ENCODE results near the gene SAMD11. TPM values are rescaled to one million over a fixed set of nuclear protein-coding genes. Genes with fewer than 3 reads are reported as not detected.

The SAMD11 gene
- polyA plus RNA-seq, 1 donor from 2014 or later: 21.6 TPM

GRCh38 chr1:953524-954320 lies 30.0 kb downstream of the SAMD11 start:
- Histone ChIP-seq H2AFZ (ENCODE audit: low read depth, low read length) (no peak overlapping the region), H3F3A (ENCODE audit: insufficient read depth, low read length, poor library complexity, severe bottlenecking) (no peaks in the 10 kb centered on the region), H3K9me3 (ENCODE audit: low read length) (no peaks in the 10 kb centered on the region), H3K9me2 (ENCODE audit: insufficient read depth, low read length) (no peaks in the 10 kb centered on the region), H4K20me1 (ENCODE audit: insufficient read depth) (no peaks in the 10 kb centered on the region), H3K4me3 (ENCODE audit: low read length) (no peak overlapping the region), H3K36me3 (ENCODE audit: insufficient read depth, low read length) (peaks cover 4% of the 10 kb centered on the region), H3K79me2 (replicated peaks; ENCODE audit: insufficient read depth, low read length) (peaks cover 4% of the 10 kb centered on the region), H3K27ac (ENCODE audit: low read length) (no peak overlapping the region), H3K4me2 (ENCODE audit: low read length) (no peak overlapping the region), H3K27me3 (ENCODE audit: insufficient read depth, low read depth, low read length) (no peaks in the 10 kb centered on the region), H3K9ac (ENCODE audit: low read length) (no peak overlapping the region)
- TF ChIP-seq REST (IDR thresholded peaks at IDR 0.05; ENCODE audit: borderline replicate concordance) (no peak), CTCF (IDR thresholded peaks at IDR 0.05; ENCODE audit: poor library complexity, severe bottlenecking) (no peak), EZH2 (IDR thresholded peaks at IDR 0.05; ENCODE audit: borderline replicate concordance, insufficient read depth, low read length, poor library complexity, severe bottlenecking) (no peak), TAF1 (IDR thresholded peaks at IDR 0.05; ENCODE audit: low read depth) (no peak), MXI1 (conservative IDR thresholded peaks at IDR 0.05; ENCODE audit: poor library complexity, severe bottlenecking) (no peak), EP300 (conservative IDR thresholded peaks at IDR 0.05; ENCODE audit: poor library complexity, severe bottlenecking) (no peak), POLR2AphosphoS5 (IDR thresholded peaks at IDR 0.05) (no peak), RAD21 (conservative IDR thresholded peaks at IDR 0.05) (no peak), SMC3 (conservative IDR thresholded peaks at IDR 0.05; ENCODE audit: poor library complexity) (no peak)

GRCh38 chr1:954927-955326 lies 31.2 kb downstream of the SAMD11 start:
- TF ChIP-seq RAD21 (conservative IDR thresholded peaks at IDR 0.05) (no peak), POLR2AphosphoS5 (IDR thresholded peaks at IDR 0.05) (no peak), EP300 (conservative IDR thresholded peaks at IDR 0.05; ENCODE audit: poor library complexity, severe bottlenecking) (no peak), REST (IDR thresholded peaks at IDR 0.05; ENCODE audit: borderline replicate concordance) (no peak), SMC3 (conservative IDR thresholded peaks at IDR 0.05; ENCODE audit: poor library complexity) (no peak), TAF1 (IDR thresholded peaks at IDR 0.05; ENCODE audit: low read depth) (no peak), EZH2 (IDR thresholded peaks at IDR 0.05; ENCODE audit: borderline replicate concordance, insufficient read depth, low read length, poor library complexity, severe bottlenecking) (no peak), CTCF (IDR thresholded peaks at IDR 0.05; ENCODE audit: poor library complexity, severe bottlenecking) (no peak), MXI1 (conservative IDR thresholded peaks at IDR 0.05; ENCODE audit: poor library complexity, severe bottlenecking) (no peak)
- no peaks in the 10 kb centered on the region for H3F3A ChIP-seq (ENCODE audit: insufficient read depth, low read length, poor library complexity, severe bottlenecking)
- no peaks in the 10 kb centered on the region for H3K9me3 ChIP-seq (ENCODE audit: low read length)

More at GRCh38 chr1:954927-955326, 31.2 kb downstream of the SAMD11 start:
- Histone ChIP-seq H4K20me1 (ENCODE audit: insufficient read depth) (no peaks in the 10 kb centered on the region), H2AFZ (ENCODE audit: low read depth, low read length) (no peak overlapping the region), H3K9me2 (ENCODE audit: insufficient read depth, low read length) (no peaks in the 10 kb centered on the region), H3K9ac (ENCODE audit: low read length) (no peak overlapping the region), H3K36me3 (ENCODE audit: insufficient read depth, low read length) (peaks cover 4% of the 10 kb centered on the region), H3K27ac (ENCODE audit: low read length) (no peak overlapping the region), H3K4me3 (ENCODE audit: low read length) (no peak overlapping the region), H3K79me2 (replicated peaks; ENCODE audit: insufficient read depth, low read length) (peaks cover 7% of the 10 kb centered on the region), H3K4me2 (ENCODE audit: low read length) (no peak overlapping the region), H3K27me3 (ENCODE audit: insufficient read depth, low read depth, low read length) (no peaks in the 10 kb centered on the region)

All from neural cell (in vitro differentiated cells).